ENCODE measurements around the gene ACBD6. TPM values are rescaled to one million over a fixed set of nuclear protein-coding genes. Genes with fewer than 3 reads are reported as not detected.

Gene ACBD6
- total and polyA plus RNA-seq, 4 donors, result 8.3 to 17.3 (median 14.0) TPM

GRCh38 chr1:180352588-180352987 is 149.8 kb downstream of the ACBD6 start:
- H3K27me3 ChIP-seq (ENCODE audit: control insufficient read depth in 4 of 4, insufficient read depth in 4 of 4, low read length in 3 of 4), result no peaks in the 10 kb centered on the region
- no peak overlapping the region for H3K9ac ChIP-seq (ENCODE audit: low read depth in 1 of 2, low read length in 2 of 2)
- WGBS, result 95% methylated on average over 2 of the region's 2 CpGs
- no peak for DNase-seq (ENCODE audit: low spot score)
- H3K4me1 ChIP-seq (ENCODE audit: control insufficient read depth in 4 of 4, insufficient read depth in 4 of 4, low read length in 3 of 4), result no peaks in the 10 kb centered on the region
- TF ChIP-seq MAX (IDR thresholded peaks at IDR 0.05), result no peak
- TF ChIP-seq YY1 (IDR thresholded peaks at IDR 0.05), result no peak
- no peak for TF ChIP-seq ATF3 (IDR thresholded peaks at IDR 0.05)
- no peak for TF ChIP-seq EGR1 (IDR thresholded peaks at IDR 0.05; ENCODE audit: low read depth in 2 of 2)
- no peak for TF ChIP-seq JUND (IDR thresholded peaks at IDR 0.05)
- no peak for TF ChIP-seq TAF1 (conservative IDR thresholded peaks at IDR 0.05)
- no peak for TF ChIP-seq ZBTB33 (IDR thresholded peaks at IDR 0.05)
- no peak for TF ChIP-seq REST (IDR thresholded peaks at IDR 0.05)
- H3K9me3 ChIP-seq (ENCODE audit: control insufficient read depth in 4 of 4, low read length in 3 of 4), result no peaks in the 10 kb centered on the region
- H3K36me3 ChIP-seq (ENCODE audit: control insufficient read depth in 4 of 4, insufficient read depth in 3 of 4, low read depth in 1 of 4, low read length in 3 of 4), result no peaks in the 10 kb centered on the region
- no peak overlapping the region for H3K4me3 ChIP-seq (ENCODE audit: low read depth in 1 of 3, low read length in 3 of 3)
- H3K27ac ChIP-seq (ENCODE audit: low read depth in 1 of 2, low read length in 2 of 2), result no peak overlapping the region

- Histone ChIP-seq H3K27ac (ENCODE audit: low read depth in 1 of 2, low read length in 2 of 2) (no peak overlapping the region), H3K4me1 (ENCODE audit: control insufficient read depth in 4 of 4, insufficient read depth in 4 of 4, low read length in 3 of 4) (no peaks in the 10 kb centered on the region), H3K27me3 (ENCODE audit: control insufficient read depth in 4 of 4, insufficient read depth in 4 of 4, low read length in 3 of 4) (no peaks in the 10 kb centered on the region), H3K9me3 (ENCODE audit: control insufficient read depth in 4 of 4, low read length in 3 of 4) (no peaks in the 10 kb centered on the region), H3K9ac (ENCODE audit: low read depth in 1 of 2, low read length in 2 of 2) (no peak overlapping the region), H3K36me3 (ENCODE audit: control insufficient read depth in 4 of 4, insufficient read depth in 3 of 4, low read depth in 1 of 4, low read length in 3 of 4) (no peaks in the 10 kb centered on the region), H3K4me3 (ENCODE audit: low read depth in 1 of 3, low read length in 3 of 3) (no peak overlapping the region)
- no peak for DNase-seq (ENCODE audit: low spot score)
- 91% methylated on average over 4 of the region's 4 CpGs for WGBS
- TF ChIP-seq HNF4G (IDR thresholded peaks at IDR 0.05), result no peak
- TF ChIP-seq SP1 (IDR thresholded peaks at IDR 0.05), result no peak
- no peak for TF ChIP-seq TAF1 (conservative IDR thresholded peaks at IDR 0.05)
- no peak for TF ChIP-seq ATF3 (IDR thresholded peaks at IDR 0.05)
- TF ChIP-seq JUND (IDR thresholded peaks at IDR 0.05), result no peak
- no peak for TF ChIP-seq FOXA2 (IDR thresholded peaks at IDR 0.05)
- TF ChIP-seq YY1 (IDR thresholded peaks at IDR 0.05), result no peak
- TF ChIP-seq GABPA (IDR thresholded peaks at IDR 0.05 in 1 of 2, conservative IDR thresholded peaks at IDR 0.05 in 1 of 2), result no peak
- no peak for TF ChIP-seq REST (IDR thresholded peaks at IDR 0.05)
- no peak for TF ChIP-seq NR2F2 (IDR thresholded peaks at IDR 0.05)
- TF ChIP-seq CTCF (IDR thresholded peaks at IDR 0.05; ENCODE audit: low read depth, low read length, missing input control), result no peak
- no peak for TF ChIP-seq MAX (IDR thresholded peaks at IDR 0.05)
- no peak for TF ChIP-seq HNF4A (conservative IDR thresholded peaks at IDR 0.05)
- TF ChIP-seq FOXA1 (IDR thresholded peaks at IDR 0.05), result no peak
- no peak for TF ChIP-seq RAD21 (IDR thresholded peaks at IDR 0.05)
- TF ChIP-seq EGR1 (IDR thresholded peaks at IDR 0.05; ENCODE audit: low read depth in 2 of 2), result no peak
- no peak for TF ChIP-seq ZBTB33 (IDR thresholded peaks at IDR 0.05)
Observed at GRCh38 chr1:180352021-180352420, 150.4 kb downstream of the ACBD6 start.

Data from liver (tissue), 9 donors.